Measurements from ENCODE around the gene PIWIL4.

DNA sequence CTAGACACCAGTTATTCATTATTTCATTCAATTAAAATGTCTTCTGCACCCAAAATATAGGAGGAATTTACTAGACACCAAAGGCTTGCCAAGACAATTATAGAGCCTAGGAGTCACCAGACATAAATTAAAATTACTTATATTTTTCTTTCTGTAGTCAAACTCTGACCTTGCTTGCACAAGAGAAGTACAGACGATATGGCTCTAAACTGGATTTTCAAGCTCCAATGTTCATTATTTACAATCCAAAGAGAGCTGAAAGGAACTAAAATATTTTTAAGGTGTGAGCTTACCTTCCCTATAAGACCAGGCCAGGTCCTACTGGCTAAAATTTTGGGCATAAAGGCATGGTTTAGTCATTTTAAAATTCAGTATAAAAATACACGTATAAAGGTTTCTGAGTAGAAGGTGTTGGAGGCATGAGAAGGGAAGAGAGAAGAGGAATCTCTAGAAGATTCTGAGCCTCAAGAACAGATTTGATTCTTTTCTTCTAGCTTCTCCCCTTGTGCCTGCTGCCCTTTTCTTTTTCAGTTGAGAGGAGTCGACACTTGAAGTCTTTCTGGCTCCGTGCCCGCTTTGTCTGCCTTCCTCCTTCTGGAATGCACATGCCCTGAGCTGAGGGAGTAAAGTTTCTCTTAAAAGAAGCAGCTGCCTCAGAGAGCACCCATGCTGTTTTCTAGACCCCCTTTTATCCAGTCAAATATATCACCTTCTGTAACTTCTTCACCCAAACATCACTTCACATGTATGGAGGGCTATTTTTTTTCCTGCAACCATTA is 41.4 kb upstream of the PIWIL4 start:
- TF ChIP-seq, protein P1, sequence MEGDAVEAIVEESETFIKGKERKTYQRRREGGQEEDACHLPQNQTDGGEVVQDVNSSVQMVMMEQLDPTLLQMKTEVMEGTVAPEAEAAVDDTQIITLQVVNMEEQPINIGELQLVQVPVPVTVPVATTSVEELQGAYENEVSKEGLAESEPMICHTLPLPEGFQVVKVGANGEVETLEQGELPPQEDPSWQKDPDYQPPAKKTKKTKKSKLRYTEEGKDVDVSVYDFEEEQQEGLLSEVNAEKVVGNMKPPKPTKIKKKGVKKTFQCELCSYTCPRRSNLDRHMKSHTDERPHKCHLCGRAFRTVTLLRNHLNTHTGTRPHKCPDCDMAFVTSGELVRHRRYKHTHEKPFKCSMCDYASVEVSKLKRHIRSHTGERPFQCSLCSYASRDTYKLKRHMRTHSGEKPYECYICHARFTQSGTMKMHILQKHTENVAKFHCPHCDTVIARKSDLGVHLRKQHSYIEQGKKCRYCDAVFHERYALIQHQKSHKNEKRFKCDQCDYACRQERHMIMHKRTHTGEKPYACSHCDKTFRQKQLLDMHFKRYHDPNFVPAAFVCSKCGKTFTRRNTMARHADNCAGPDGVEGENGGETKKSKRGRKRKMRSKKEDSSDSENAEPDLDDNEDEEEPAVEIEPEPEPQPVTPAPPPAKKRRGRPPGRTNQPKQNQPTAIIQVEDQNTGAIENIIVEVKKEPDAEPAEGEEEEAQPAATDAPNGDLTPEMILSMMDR (IDR thresholded peaks at IDR 0.05; ENCODE audit: poor library complexity, severe bottlenecking): no peak
- TF ChIP-seq RAD21 (conservative IDR thresholded peaks at IDR 0.05) (no peak), MXI1 (conservative IDR thresholded peaks at IDR 0.05; ENCODE audit: poor library complexity, severe bottlenecking) (no peak), TAF1 (IDR thresholded peaks at IDR 0.05; ENCODE audit: low read depth) (no peak), EZH2 (IDR thresholded peaks at IDR 0.05; ENCODE audit: borderline replicate concordance, insufficient read depth, low read length, poor library complexity, severe bottlenecking) (no peak), POLR2AphosphoS5 (IDR thresholded peaks at IDR 0.05) (no peak)
- TF ChIP-seq, protein P2, sequence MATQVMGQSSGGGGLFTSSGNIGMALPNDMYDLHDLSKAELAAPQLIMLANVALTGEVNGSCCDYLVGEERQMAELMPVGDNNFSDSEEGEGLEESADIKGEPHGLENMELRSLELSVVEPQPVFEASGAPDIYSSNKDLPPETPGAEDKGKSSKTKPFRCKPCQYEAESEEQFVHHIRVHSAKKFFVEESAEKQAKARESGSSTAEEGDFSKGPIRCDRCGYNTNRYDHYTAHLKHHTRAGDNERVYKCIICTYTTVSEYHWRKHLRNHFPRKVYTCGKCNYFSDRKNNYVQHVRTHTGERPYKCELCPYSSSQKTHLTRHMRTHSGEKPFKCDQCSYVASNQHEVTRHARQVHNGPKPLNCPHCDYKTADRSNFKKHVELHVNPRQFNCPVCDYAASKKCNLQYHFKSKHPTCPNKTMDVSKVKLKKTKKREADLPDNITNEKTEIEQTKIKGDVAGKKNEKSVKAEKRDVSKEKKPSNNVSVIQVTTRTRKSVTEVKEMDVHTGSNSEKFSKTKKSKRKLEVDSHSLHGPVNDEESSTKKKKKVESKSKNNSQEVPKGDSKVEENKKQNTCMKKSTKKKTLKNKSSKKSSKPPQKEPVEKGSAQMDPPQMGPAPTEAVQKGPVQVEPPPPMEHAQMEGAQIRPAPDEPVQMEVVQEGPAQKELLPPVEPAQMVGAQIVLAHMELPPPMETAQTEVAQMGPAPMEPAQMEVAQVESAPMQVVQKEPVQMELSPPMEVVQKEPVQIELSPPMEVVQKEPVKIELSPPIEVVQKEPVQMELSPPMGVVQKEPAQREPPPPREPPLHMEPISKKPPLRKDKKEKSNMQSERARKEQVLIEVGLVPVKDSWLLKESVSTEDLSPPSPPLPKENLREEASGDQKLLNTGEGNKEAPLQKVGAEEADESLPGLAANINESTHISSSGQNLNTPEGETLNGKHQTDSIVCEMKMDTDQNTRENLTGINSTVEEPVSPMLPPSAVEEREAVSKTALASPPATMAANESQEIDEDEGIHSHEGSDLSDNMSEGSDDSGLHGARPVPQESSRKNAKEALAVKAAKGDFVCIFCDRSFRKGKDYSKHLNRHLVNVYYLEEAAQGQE (IDR thresholded peaks at IDR 0.05; ENCODE audit: borderline replicate concordance): no peak
